Measurements from ENCODE around the gene TBC1D2. TPM values are rescaled to one million over a fixed set of nuclear protein-coding genes. Genes with fewer than 3 reads are reported as not detected.

TBC1D2 gene
- total and polyA plus RNA-seq, 2 experiments from 2014 or later, result 3.7 to 6.8 TPM

DNA sequence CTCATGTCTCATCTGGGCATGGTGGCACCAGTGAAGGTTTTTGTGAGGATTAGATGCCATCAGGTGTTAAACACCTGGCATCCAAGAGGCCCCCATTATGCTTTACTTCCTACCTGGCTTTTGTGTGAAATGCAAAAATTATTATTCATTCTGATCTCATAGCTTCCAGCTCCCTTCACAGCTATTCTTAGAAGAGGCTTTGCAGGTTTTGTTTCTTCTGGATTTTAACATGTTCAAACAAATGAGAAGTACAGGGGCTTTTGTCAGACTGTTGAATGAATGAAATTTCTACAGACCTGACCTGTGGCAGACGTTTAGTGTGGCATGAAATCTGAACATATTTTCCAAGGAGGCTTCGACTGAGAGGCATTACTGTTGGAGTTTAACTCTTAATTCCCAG lies 48.7 kb downstream of the TBC1D2 start:
- Histone ChIP-seq H4K20me1 (replicated peaks; ENCODE audit: insufficient read depth) (no peaks in the 10 kb centered on the region; the same call in 1 of the 2 replicates), H3K4me1 (ENCODE audit: insufficient read depth) (peaks cover 14% of the 10 kb centered on the region; the same call in 1 of the 2 replicates), H3K27ac (ENCODE audit: low read depth) (no peak overlapping the region), H3K27me3 (ENCODE audit: insufficient read depth) (no peaks in the 10 kb centered on the region), H3K4me3 (no peak overlapping the region), H3K36me3 (ENCODE audit: insufficient read depth) (no peaks in the 10 kb centered on the region; the same call in 1 of the 2 replicates), H3K79me2 (replicated peaks; ENCODE audit: insufficient read depth) (no peaks in the 10 kb centered on the region), H2AFZ (no peak overlapping the region), H3K9me2 (ENCODE audit: insufficient read depth) (no peaks in the 10 kb centered on the region), H3K4me2 (no peak overlapping the region), H3F3A (replicated peaks; ENCODE audit: low read depth) (no peaks in the 10 kb centered on the region)
- TF ChIP-seq, protein P1, sequence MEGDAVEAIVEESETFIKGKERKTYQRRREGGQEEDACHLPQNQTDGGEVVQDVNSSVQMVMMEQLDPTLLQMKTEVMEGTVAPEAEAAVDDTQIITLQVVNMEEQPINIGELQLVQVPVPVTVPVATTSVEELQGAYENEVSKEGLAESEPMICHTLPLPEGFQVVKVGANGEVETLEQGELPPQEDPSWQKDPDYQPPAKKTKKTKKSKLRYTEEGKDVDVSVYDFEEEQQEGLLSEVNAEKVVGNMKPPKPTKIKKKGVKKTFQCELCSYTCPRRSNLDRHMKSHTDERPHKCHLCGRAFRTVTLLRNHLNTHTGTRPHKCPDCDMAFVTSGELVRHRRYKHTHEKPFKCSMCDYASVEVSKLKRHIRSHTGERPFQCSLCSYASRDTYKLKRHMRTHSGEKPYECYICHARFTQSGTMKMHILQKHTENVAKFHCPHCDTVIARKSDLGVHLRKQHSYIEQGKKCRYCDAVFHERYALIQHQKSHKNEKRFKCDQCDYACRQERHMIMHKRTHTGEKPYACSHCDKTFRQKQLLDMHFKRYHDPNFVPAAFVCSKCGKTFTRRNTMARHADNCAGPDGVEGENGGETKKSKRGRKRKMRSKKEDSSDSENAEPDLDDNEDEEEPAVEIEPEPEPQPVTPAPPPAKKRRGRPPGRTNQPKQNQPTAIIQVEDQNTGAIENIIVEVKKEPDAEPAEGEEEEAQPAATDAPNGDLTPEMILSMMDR (conservative IDR thresholded peaks at IDR 0.05; ENCODE audit: low read depth in 2 of 2), result no peak
- TF ChIP-seq, protein P2, sequence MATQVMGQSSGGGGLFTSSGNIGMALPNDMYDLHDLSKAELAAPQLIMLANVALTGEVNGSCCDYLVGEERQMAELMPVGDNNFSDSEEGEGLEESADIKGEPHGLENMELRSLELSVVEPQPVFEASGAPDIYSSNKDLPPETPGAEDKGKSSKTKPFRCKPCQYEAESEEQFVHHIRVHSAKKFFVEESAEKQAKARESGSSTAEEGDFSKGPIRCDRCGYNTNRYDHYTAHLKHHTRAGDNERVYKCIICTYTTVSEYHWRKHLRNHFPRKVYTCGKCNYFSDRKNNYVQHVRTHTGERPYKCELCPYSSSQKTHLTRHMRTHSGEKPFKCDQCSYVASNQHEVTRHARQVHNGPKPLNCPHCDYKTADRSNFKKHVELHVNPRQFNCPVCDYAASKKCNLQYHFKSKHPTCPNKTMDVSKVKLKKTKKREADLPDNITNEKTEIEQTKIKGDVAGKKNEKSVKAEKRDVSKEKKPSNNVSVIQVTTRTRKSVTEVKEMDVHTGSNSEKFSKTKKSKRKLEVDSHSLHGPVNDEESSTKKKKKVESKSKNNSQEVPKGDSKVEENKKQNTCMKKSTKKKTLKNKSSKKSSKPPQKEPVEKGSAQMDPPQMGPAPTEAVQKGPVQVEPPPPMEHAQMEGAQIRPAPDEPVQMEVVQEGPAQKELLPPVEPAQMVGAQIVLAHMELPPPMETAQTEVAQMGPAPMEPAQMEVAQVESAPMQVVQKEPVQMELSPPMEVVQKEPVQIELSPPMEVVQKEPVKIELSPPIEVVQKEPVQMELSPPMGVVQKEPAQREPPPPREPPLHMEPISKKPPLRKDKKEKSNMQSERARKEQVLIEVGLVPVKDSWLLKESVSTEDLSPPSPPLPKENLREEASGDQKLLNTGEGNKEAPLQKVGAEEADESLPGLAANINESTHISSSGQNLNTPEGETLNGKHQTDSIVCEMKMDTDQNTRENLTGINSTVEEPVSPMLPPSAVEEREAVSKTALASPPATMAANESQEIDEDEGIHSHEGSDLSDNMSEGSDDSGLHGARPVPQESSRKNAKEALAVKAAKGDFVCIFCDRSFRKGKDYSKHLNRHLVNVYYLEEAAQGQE (IDR thresholded peaks at IDR 0.05; ENCODE audit: unreplicated experiment), result no peak
- TF ChIP-seq, protein P3, sequence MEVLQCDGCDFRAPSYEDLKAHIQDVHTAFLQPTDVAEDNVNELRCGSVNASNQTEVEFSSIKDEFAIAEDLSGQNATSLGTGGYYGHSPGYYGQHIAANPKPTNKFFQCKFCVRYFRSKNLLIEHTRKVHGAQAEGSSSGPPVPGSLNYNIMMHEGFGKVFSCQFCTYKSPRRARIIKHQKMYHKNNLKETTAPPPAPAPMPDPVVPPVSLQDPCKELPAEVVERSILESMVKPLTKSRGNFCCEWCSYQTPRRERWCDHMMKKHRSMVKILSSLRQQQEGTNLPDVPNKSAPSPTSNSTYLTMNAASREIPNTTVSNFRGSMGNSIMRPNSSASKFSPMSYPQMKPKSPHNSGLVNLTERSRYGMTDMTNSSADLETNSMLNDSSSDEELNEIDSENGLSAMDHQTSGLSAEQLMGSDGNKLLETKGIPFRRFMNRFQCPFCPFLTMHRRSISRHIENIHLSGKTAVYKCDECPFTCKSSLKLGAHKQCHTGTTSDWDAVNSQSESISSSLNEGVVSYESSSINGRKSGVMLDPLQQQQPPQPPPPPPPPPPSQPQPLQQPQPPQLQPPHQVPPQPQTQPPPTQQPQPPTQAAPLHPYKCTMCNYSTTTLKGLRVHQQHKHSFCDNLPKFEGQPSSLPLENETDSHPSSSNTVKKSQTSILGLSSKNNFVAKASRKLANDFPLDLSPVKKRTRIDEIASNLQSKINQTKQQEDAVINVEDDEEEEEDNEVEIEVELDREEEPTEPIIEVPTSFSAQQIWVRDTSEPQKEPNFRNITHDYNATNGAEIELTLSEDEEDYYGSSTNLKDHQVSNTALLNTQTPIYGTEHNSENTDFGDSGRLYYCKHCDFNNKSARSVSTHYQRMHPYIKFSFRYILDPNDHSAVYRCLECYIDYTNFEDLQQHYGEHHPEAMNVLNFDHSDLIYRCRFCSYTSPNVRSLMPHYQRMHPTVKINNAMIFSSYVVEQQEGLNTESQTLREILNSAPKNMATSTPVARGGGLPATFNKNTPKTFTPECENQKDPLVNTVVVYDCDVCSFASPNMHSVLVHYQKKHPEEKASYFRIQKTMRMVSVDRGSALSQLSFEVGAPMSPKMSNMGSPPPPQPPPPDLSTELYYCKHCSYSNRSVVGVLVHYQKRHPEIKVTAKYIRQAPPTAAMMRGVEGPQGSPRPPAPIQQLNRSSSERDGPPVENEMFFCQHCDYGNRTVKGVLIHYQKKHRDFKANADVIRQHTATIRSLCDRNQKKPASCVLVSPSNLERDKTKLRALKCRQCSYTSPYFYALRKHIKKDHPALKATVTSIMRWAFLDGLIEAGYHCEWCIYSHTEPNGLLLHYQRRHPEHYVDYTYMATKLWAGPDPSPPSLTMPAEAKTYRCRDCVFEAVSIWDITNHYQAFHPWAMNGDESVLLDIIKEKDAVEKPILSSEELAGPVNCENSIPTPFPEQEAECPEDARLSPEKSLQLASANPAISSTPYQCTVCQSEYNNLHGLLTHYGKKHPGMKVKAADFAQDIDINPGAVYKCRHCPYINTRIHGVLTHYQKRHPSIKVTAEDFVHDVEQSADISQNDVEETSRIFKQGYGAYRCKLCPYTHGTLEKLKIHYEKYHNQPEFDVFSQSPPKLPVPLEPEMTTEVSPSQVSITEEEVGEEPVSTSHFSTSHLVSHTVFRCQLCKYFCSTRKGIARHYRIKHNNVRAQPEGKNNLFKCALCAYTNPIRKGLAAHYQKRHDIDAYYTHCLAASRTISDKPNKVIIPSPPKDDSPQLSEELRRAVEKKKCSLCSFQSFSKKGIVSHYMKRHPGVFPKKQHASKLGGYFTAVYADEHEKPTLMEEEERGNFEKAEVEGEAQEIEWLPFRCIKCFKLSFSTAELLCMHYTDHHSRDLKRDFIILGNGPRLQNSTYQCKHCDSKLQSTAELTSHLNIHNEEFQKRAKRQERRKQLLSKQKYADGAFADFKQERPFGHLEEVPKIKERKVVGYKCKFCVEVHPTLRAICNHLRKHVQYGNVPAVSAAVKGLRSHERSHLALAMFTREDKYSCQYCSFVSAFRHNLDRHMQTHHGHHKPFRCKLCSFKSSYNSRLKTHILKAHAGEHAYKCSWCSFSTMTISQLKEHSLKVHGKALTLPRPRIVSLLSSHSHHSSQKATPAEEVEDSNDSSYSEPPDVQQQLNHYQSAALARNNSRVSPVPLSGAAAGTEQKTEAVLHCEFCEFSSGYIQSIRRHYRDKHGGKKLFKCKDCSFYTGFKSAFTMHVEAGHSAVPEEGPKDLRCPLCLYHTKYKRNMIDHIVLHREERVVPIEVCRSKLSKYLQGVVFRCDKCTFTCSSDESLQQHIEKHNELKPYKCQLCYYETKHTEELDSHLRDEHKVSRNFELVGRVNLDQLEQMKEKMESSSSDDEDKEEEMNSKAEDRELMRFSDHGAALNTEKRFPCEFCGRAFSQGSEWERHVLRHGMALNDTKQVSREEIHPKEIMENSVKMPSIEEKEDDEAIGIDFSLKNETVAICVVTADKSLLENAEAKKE (CRISPR knock-in tag; IDR thresholded peaks at IDR 0.05), result no peak
- TF ChIP-seq EZH2phosphoT487 (IDR thresholded peaks at IDR 0.05; ENCODE audit: unreplicated experiment) (no peak), EZH2 (IDR thresholded peaks at IDR 0.05; ENCODE audit: low read depth, unreplicated experiment) (no peak), JUNB (IDR thresholded peaks at IDR 0.05; ENCODE audit: unreplicated experiment) (no peak), POLR2AphosphoS5 (IDR thresholded peaks at IDR 0.05; ENCODE audit: low read depth) (no peak), ZNF331 (CRISPR knock-in tag; IDR thresholded peaks at IDR 0.05; ENCODE audit: low read depth) (no peak)
- TF ChIP-seq, protein P4, sequence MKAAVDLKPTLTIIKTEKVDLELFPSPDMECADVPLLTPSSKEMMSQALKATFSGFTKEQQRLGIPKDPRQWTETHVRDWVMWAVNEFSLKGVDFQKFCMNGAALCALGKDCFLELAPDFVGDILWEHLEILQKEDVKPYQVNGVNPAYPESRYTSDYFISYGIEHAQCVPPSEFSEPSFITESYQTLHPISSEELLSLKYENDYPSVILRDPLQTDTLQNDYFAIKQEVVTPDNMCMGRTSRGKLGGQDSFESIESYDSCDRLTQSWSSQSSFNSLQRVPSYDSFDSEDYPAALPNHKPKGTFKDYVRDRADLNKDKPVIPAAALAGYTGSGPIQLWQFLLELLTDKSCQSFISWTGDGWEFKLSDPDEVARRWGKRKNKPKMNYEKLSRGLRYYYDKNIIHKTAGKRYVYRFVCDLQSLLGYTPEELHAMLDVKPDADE (IDR thresholded peaks at IDR 0.05), result no peak
- H3K4me3 Mint-ChIP-seq, result no peak overlapping the region
- peaks cover 28% of the 10 kb centered on the region for H3K36me3 Mint-ChIP-seq (ENCODE audit: low read depth)
- ATAC-seq, result no peak
- peaks cover 7% of the 10 kb centered on the region for H3K27me3 Mint-ChIP-seq (ENCODE audit: insufficient read depth, low read depth, poor library complexity)
- peaks cover 16% of the 10 kb centered on the region for H3K9me3 Mint-ChIP-seq
- no peak overlapping the region for H3K27ac Mint-ChIP-seq
- H3K4me1 Mint-ChIP-seq, result peaks cover 12% of the 10 kb centered on the region
- no peak for DNase-seq (ENCODE audit: low spot score)
